Measurements from ENCODE around the gene KLHL22.
"Not testable (repeated sequence)": the region's sequence is repeated elsewhere in the genome, so short reads cannot be mapped to it uniquely, and the experiment has no call there.

KLHL22 gene

GRCh38 chr22:20523086-20523983, 27.7 kb upstream of the KLHL22 start:
- DNase-seq = no peak

GRCh38 chr22:20522134-20523004, 26.8 kb upstream of the KLHL22 start:
- no peak for DNase-seq

DNA sequence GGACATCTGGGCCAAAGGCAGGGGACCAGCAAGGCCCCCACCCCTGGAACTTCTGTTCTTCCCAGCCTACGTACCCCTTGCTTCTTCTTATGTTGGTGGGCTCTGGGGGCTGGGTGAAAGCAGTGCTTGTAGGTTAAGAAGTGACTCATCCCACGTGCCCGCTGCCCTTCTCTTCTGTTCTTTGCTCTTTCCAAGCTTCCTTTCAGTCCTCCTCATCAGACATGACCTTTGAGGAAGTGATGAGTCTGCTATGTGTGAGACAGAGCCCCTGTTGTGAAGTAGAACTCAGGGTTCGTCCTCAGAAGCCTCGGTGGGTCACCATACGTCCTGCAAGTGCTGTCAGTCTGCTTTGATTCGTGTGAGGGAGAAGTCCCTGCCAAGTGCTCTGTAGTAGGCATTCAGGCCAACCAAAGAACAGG, 24.5 kb upstream of the KLHL22 start:
- DNase-seq = no peak

DNA sequence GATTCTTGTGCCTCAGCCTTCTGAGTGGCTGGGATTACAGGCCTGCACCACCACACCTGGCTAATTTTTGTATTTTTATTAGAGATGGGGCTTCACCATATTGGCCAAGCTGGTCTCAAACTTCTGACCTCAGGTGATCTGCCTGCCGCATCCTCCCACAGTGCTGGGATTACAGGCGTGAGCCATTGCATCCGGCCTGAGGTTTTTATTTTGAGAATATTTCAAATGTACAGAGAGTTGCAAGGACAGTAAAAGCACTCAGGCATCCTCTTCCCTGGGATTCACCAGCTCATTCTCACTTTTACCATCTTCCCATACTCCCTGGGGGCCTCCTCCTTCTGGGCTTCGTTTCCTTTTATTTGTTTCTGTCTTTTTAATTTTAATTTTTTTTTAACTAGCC, 24.0 kb upstream of the KLHL22 start:
- DNase-seq = no peak

- no peak for DNase-seq
These were observed 22.4 kb upstream of the KLHL22 start for GRCh38 chr22:20517841-20518592.

GRCh38 chr22:20517422-20517821, 21.8 kb upstream of the KLHL22 start:
- no peak for DNase-seq

GRCh38 chr22:20516399-20516798, 20.8 kb upstream of the KLHL22 start:
- no peak for DNase-seq

DNA sequence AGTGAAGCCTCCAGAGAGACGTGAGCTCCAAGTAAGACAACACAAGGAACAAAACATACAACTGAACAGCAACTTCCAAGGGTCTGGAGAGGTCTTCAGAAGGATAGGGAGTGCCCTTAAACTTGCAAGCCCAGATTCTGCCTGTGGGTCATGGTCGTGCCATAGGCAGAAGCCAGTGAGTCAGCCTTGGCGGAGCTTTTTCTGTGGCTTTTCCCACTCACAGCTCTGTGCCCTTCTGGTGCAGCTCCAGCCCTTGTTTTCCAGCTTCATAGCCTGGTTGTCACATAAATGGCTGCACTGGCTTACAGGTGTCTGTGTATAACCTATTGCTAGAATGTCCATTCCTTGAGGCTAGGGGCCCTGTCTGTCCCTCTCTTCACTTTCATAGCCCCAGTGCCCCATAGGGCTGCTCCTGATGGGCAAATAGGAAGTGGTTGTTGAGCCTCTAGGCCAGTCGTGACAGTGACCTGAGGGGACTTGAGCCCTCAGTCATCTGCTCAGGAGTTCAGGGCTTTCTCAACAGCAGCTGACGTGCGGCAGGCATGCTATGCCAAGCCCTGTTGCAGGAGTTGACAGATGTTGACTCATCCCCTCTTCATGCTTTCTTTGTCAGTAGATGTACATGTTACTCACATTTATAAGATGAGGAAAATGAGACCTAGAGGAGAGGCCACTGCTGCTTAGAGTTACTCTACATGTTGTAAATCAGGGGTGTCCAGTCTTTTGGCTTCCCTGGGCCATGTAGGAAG, 19.2 kb upstream of the KLHL22 start:
- no peak for DNase-seq

GRCh38 chr22:20511578-20512229, 16.1 kb upstream of the KLHL22 start:
- no peak for DNase-seq

- no peak for DNase-seq
These were observed 15.4 kb upstream of the KLHL22 start for GRCh38 chr22:20510811-20511577.

DNA sequence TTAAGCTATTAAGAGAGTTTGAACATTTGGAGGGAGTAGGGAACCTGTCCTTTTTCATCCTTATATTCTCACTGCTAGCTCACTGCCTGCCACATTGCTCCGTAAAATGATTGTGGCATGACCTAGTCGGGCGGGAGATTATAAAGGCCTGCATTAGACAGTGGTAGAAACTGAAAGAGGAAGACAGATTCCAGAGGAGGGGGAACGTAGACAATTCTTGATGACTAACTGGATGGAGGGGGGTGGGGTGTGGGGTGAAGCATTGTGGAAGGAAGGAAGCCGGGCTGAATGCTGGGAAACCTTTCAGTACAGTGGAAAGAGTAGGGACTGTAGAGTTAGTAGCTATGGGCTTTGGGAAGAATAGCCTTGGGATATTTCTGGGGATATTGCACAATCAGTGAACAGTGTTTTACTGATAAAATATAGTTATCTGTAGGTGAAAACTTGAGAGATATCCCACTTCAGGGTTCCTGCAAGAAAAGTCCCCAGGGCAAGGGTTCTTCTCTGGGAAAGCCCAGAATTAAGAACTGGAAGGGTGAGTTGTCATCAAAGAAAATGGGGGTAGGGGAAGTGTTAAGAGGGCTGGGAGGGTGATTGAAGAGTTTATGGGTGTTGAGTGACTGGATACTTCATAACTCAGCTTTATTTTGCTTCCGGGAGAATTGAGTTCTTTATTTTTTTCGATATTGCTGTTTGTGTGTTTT, 13.9 kb upstream of the KLHL22 start:
- no peak for DNase-seq

GRCh38 chr22:20508815-20509271, 13.2 kb upstream of the KLHL22 start:
- no peak for DNase-seq

DNA sequence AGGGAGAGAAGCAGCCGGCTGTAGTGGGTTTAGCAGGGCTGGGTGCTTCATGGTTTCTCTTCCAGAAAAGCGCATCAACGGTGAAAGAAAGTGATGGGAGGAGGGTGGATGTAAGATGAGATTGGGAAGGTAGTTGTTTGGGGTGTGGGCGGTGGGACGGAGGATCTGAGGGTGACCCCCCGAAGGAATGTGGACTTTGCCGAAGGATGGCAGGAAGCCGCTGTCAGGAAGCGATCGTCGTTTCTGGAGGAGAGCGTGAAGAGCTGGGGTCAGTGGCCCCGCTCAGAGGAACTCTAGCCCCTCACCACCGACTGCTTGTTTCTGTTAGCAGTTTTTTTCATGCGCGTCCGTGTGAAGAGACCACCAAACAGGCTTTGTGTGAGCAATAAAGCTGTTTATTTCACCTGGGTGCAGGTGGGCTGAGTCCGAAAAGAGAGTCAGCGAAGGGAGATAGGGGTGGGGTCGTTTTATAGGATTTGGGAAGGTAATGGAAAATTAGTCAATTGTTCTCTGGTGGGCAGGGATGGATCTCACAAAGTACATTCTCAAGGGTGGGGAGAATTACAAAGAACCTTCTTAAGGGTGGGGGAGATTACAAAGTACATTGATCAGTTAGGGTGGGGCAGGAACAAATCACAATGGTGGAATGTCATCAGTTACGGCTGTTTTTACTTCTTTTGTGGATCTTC, 12.6 kb upstream of the KLHL22 start:
- DNase-seq = not testable (repeated sequence)

GRCh38 chr22:20507253-20508066, 11.9 kb upstream of the KLHL22 start, which contains the start of gene MED15:
Gene MED15, plus strand, starts transcription at chr22:20507610. Its CDS starts 69 bp downstream, at chr22:20507679.
- DNase-seq = no peak

GRCh38 chr22:20506543-20507252, 11.1 kb upstream of the KLHL22 start:
- no peak for DNase-seq

DNA sequence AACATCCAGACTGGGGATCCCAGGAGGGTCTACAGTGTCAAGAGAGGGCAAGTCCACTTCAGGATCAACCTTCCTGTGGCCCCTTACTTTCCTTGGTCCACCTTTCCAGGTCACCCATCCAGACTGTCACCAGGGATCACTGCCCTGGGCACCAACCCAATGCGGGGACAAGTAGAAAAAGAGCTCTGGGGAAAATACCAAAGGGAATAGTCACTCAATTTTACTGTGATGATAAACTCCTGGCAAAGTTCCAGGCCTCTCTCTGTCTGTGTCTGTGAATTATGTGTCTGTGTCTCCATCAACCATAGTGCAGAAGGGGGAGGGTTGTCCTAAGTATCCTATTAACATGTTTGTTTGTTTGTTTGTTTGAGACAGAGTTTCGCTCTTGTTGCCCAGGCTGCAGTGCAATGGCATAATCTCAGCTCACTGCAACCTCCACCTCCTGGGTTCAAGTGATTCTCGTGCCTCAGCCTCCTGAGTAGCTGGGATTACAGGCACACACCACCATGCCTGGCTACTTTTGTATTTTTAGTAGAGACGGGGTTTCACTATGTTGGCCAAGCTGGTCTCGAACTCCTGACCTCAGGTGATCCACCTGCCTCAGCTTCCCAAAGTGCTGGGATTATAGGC, 8.8 kb upstream of the KLHL22 start:
- not testable (repeated sequence) for DNase-seq

GRCh38 chr22:20503816-20504215, 8.2 kb upstream of the KLHL22 start:
- no peak for DNase-seq

Data from NCI-H187 treated with DMSO at 0.1 percent for 48 hours (cell line).